Activated naive CD8-positive, alpha-beta T cell treated with anti-CD3 and anti-CD28 coated beads, Interleukin-2, amount 50 U/mL, for 24 hours (primary cell): ENCODE results near the gene LRRFIP1.
"Not testable (repeated sequence)": the region's sequence is repeated elsewhere in the genome, so short reads cannot be mapped to it uniquely, and the experiment has no call there.

Experiments
- ATAC-seq: fragments of 150-1000 bp; cut with Tn5 transposase; one replicate; pipeline ENCODE4 v1.10.0; 2021
- DNase-seq: peaks from one replicate; pipeline ENCODE4 v3.0.0; 2021
- H3K27ac Mint-ChIP-seq: one replicate; pipeline ENCODE4 v1.8.0; 2021; ENCODE audit warnings: mild to moderate bottlenecking, mixed read lengths
- H3K27me3 Mint-ChIP-seq: one replicate; pipeline ENCODE4 v1.8.0; 2021; ENCODE audit warnings: mixed read lengths
- H3K36me3 Mint-ChIP-seq: one replicate; pipeline ENCODE4 v1.8.0; 2021; ENCODE audit warnings: low read depth, mixed read lengths
- H3K4me1 Mint-ChIP-seq: one replicate; pipeline ENCODE4 v1.8.0; 2021; ENCODE audit warnings: mixed read lengths
- H3K4me3 Mint-ChIP-seq: one replicate; pipeline ENCODE4 v1.8.0; 2021; ENCODE audit warnings: mild to moderate bottlenecking, moderate library complexity, mixed read lengths
- H3K9me3 Mint-ChIP-seq: one replicate; pipeline ENCODE4 v1.8.0; 2021; ENCODE audit warnings: mixed read lengths

Gene LRRFIP1

DNA sequence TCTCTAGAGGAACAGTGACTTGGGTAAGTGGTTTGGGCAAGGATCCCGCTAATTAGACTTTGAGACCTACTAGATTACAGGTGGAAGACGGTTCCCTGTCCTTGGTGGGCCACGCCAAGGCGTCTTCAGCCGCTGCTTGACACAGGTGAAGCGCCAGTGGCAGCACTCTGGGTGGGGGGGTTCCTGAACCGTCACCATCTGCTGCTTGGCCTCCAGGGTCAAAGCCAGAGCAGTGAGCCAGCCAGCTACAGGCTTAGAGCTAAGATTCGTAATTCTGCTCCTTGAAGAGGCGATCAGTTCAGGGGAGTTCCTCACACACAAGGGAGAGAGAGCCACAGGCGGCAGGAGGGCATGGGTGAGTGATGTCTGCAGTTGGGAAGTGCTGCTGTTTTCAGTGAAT, 131.8 kb downstream of the LRRFIP1 start:
- H3K36me3 Mint-ChIP-seq, result peaks cover 59% of the 10 kb centered on the region
- peaks cover 3% of the 10 kb centered on the region for H3K4me1 Mint-ChIP-seq
- DNase-seq (no peak), ATAC-seq (no peak)
- H3K4me3 Mint-ChIP-seq, result no peak overlapping the region
- H3K27ac Mint-ChIP-seq, result no peak overlapping the region
- no peaks in the 10 kb centered on the region for H3K9me3 Mint-ChIP-seq
- no peaks in the 10 kb centered on the region for H3K27me3 Mint-ChIP-seq

DNA sequence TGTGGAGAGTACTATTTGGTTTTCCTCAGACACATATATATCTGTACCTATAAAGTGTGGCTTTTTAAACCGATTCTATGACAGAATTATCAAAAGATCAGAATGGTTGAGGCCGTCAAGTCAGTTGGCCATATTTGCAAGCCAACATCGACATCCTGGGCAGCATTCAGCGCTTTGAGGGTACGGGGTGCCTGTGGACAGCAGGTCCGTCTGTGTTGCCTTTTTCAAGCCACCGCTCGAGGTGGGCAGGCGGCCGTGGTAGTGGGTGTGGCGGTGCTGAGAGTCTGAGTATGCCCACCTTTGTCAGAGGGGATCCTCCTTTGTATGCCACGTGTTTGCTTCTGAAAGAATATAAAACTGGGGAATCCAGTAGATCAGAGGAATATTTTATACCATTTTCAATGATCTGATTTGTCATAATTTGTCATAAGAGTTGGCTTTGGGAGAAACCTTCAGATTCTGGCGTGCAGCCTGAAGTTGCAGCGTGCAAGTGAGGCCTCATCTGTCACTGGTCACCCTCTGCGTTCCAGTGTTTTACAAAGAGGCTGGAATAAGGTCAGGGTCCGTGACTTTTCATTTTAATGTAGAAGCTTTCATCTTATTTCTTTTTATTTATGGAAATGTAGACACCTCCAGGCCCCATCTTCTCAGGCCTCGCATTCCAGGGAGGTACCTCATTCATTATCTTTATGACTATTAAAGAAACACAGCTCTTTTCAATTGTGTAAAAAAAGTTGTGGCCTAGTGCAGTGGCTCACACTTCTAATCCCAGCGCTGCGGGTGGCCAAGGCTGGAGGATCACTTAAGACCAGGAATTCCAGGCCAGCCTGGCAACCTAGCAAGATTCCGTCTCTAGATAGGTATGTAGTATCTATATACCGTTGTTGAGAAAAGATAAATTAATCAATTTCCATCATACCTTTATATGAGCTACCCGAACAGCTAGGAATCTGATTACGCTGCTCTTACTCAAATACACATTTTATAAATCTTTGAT, 133.4 kb downstream of the LRRFIP1 start:
- Mint-ChIP-seq H3K27me3 (no peaks in the 10 kb centered on the region), H3K4me3 (no peak overlapping the region), H3K4me1 (peaks cover 3% of the 10 kb centered on the region), H3K36me3 (peaks cover 56% of the 10 kb centered on the region), H3K9me3 (no peaks in the 10 kb centered on the region), H3K27ac (peak overlapping the region; percentile 7)
- no peak for DNase-seq
- no peak for ATAC-seq

DNA sequence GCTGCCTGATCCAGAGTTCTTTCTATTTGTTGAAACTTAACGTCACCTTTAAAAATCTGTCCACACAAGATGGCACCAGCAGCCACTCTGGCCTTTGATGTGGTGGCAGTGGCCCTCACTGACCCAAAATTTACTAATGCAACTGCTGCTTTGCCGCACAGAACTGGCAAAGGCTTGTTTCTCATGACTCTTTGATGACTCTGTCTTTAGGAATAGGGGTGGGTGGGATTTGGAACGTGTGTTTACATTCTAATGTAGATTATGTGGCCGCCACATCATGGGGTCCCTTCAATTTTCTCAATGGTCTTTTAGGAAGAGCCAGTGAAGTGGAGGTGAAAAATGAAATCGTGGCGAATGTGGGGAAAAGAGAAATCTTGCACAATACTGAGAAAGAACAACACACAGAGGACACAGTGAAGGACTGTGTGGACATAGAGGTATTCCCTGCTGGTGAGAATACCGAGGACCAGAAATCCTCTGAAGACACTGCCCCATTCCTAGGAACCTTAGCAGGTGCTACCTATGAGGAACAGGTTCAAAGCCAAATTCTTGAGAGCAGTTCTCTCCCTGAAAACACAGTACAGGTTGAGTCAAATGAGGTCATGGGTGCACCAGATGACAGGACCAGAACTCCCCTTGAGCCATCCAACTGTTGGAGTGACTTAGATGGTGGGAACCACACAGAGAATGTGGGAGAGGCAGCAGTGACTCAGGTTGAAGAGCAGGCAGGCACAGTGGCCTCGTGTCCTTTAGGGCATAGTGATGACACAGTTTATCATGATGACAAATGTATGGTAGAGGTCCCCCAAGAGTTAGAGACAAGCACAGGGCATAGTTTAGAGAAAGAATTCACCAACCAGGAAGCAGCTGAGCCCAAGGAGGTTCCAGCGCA, 135.2 kb downstream of the LRRFIP1 start:
- H3K4me1 Mint-ChIP-seq, DNase-seq, H3K4me3 Mint-ChIP-seq, H3K9me3 Mint-ChIP-seq, H3K27me3 Mint-ChIP-seq: not testable (repeated sequence)
- Mint-ChIP-seq H3K27ac (peak overlapping the region; percentile 29), H3K36me3 (peaks cover 51% of the 10 kb centered on the region)
- peak; percentile 81 for ATAC-seq

DNA sequence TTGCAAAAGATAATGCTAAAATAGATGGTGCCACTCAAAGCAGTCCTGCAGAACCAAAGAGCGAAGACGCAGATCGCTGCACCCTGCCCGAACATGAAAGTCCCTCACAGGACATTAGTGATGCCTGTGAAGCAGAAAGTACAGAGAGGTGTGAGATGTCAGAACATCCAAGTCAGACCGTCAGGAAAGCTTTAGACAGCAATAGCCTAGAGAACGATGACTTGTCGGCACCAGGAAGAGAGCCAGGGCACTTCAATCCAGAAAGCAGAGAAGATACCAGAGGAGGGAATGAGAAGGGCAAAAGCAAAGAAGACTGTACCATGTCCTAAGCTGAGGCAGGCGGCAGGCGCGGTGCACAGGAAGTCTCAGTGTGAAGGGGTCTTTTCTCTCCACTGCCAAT, 136.4 kb downstream of the LRRFIP1 start:
- no peak for DNase-seq
- Mint-ChIP-seq H3K36me3 (peaks cover 56% of the 10 kb centered on the region), H3K9me3 (no peaks in the 10 kb centered on the region), H3K27me3 (no peaks in the 10 kb centered on the region), H3K27ac (no peak overlapping the region), H3K4me1 (peaks cover 3% of the 10 kb centered on the region), H3K4me3 (no peak overlapping the region)
- ATAC-seq, result no peak

DNA sequence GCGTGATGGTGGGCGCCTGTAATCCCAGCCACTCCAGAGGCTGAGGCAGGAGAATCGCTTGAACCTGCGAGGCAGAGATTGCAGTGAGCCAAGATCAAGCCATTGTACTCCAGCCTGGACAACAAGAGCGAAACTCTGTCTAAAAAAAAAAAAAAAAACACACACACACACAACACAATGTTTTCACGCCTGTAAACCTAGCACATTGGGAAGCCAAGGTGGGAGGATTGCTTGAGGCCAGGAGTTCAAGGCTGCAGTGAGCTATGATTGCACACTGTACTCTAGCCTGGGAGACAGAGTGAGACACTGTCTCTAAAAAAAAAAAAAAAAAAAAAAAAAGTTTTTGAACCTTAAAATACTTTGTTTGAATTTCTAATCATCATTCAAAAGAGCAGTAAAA, 137.7 kb downstream of the LRRFIP1 start:
- not testable (repeated sequence) for ATAC-seq, H3K9me3 Mint-ChIP-seq, H3K4me1 Mint-ChIP-seq, H3K27me3 Mint-ChIP-seq, H3K4me3 Mint-ChIP-seq, DNase-seq, H3K27ac Mint-ChIP-seq
- peaks cover 62% of the 10 kb centered on the region for H3K36me3 Mint-ChIP-seq

DNA sequence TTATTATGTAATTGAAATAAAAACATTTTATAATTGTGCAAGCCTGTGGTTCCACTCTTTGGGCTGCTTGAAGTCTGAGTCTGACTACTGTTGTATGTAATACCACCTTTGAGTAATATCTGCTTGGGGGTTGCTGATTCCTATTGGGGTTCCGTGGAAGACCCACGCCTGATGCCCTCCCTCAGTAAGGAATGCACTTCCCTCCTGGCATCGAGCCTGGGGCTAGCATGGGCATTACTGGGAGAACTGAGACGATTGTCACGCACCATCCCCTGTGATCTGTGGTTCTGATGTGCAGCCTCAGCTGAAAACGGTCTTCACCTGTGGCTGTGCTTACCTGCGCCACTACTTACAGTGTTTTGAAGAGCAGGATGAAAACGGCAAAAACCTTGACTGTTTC, 138.5 kb downstream of the LRRFIP1 start:
- Mint-ChIP-seq H3K4me1 (peaks cover 3% of the 10 kb centered on the region), H3K27ac (no peak overlapping the region), H3K27me3 (no peaks in the 10 kb centered on the region), H3K9me3 (no peaks in the 10 kb centered on the region), H3K36me3 (peaks cover 62% of the 10 kb centered on the region), H3K4me3 (no peak overlapping the region)
- no peak for ATAC-seq
- no peak for DNase-seq

GRCh38 chr2:237766340-237766739, 139.0 kb downstream of the LRRFIP1 start:
- Mint-ChIP-seq H3K36me3 (peaks cover 58% of the 10 kb centered on the region), H3K9me3 (no peaks in the 10 kb centered on the region), H3K27ac (no peak overlapping the region), H3K4me3 (no peak overlapping the region), H3K4me1 (peaks cover 3% of the 10 kb centered on the region), H3K27me3 (no peaks in the 10 kb centered on the region)
- ATAC-seq, result no peak
- DNase-seq, result no peak

DNA sequence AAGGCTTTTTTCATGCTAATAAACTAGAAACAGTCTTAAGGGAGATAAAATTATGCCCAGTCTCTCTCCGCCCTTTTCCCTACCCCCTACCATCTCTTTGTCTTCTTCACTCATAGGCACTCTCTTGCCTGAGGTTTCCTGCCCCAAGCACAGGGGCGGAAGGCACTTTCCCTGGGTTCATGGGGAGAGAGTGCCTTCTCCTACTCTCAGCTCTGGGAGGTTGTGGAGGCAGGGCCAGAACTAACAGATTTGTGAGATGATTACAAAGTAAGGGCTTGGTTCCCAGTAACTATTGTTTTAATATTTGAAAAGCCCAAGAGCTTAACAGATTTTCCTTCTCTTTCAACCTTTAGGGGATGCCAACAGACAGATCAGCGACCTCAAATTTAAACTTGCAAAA, 145.1 kb downstream of the LRRFIP1 start:
- DNase-seq (no peak), ATAC-seq (no peak)
- H3K4me1 Mint-ChIP-seq, result no peaks in the 10 kb centered on the region
- peaks cover 65% of the 10 kb centered on the region for H3K36me3 Mint-ChIP-seq
- H3K27ac Mint-ChIP-seq, result peak overlapping the region; percentile 8
- no peak overlapping the region for H3K4me3 Mint-ChIP-seq
- H3K27me3 Mint-ChIP-seq, result no peaks in the 10 kb centered on the region
- no peaks in the 10 kb centered on the region for H3K9me3 Mint-ChIP-seq

- no peaks in the 10 kb centered on the region for H3K27me3 Mint-ChIP-seq
- no peaks in the 10 kb centered on the region for H3K9me3 Mint-ChIP-seq
- DNase-seq (no peak), ATAC-seq (no peak)
- no peak overlapping the region for H3K27ac Mint-ChIP-seq
- no peaks in the 10 kb centered on the region for H3K4me1 Mint-ChIP-seq
- no peak overlapping the region for H3K4me3 Mint-ChIP-seq
- peaks cover 64% of the 10 kb centered on the region for H3K36me3 Mint-ChIP-seq
Observed at GRCh38 chr2:237773826-237774225, 146.4 kb downstream of the LRRFIP1 start.

DNA sequence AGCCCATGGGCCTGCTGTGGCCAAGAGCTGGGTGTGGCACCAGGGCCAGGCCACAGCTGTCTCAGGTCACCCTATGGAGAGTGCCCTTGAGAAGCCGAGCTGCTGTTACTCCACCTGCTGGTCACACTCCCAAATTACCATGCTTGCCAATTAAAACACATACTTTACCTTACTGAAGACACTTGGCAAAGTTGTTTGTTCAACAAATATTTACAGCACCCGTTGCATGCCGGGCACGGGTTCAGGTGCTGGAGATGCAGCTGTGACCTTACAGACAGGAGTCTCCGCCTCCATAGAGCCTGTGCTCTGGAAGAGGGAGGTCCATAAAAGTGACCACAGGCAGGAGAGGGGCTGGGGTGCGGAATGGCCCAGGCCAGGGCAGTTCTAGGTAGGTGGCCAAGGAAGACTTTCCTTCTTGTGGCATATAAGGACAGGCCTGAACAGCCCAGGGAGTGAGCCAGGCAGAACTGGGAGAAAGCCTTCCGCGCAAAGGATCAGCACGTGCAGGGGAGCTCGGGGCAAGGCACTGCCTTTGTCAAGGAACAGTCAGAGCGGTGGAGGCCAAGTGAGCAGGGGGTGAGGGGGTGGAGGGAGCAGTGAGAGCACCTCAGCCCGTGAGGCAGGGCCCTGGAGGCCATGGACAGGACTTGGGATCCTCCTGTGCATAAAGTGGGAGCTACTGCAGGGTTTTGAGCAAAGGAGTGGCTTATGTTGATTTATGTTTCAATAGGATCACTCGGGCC, 147.6 kb downstream of the LRRFIP1 start:
- H3K27me3 Mint-ChIP-seq, result no peaks in the 10 kb centered on the region
- peak; percentile 41 for DNase-seq
- ATAC-seq, result peak; percentile 68
- no peaks in the 10 kb centered on the region for H3K9me3 Mint-ChIP-seq
- no peak overlapping the region for H3K4me3 Mint-ChIP-seq
- peak overlapping the region; percentile 27 for H3K27ac Mint-ChIP-seq
- peaks cover 66% of the 10 kb centered on the region for H3K36me3 Mint-ChIP-seq
- H3K4me1 Mint-ChIP-seq, result no peaks in the 10 kb centered on the region

- no peaks in the 10 kb centered on the region for H3K27me3 Mint-ChIP-seq
- ATAC-seq (no peak), DNase-seq (no peak)
- H3K9me3 Mint-ChIP-seq, result peaks cover 3% of the 10 kb centered on the region
- H3K4me3 Mint-ChIP-seq, result no peak overlapping the region
- H3K36me3 Mint-ChIP-seq, result peaks cover 78% of the 10 kb centered on the region
- no peaks in the 10 kb centered on the region for H3K4me1 Mint-ChIP-seq
- H3K27ac Mint-ChIP-seq, result no peak overlapping the region
Observed at GRCh38 chr2:237779521-237779920, 152.1 kb downstream of the LRRFIP1 start.

DNA sequence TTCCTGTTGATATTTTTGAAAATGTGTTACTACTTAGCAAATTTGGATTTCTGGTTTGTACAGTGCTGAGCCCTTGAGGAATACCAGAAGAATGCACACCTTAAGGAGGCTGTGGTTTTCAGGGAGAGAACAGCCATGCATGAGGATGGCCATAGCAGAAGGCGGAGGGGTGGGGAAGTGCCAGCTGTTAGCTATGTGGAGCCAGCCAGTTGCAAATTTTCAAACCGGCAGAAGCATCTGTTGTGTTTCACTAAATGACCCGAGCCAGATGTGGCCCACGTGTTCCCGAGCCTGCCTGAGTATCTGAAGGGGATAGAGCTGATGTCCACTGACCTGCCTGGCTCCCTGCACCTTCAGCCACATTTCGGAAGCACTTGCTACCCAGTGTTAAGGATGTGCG, 154.8 kb downstream of the LRRFIP1 start:
- peaks cover 7% of the 10 kb centered on the region for H3K9me3 Mint-ChIP-seq
- no peak overlapping the region for H3K4me3 Mint-ChIP-seq
- peaks cover 82% of the 10 kb centered on the region for H3K36me3 Mint-ChIP-seq
- no peak overlapping the region for H3K27ac Mint-ChIP-seq
- no peaks in the 10 kb centered on the region for H3K27me3 Mint-ChIP-seq
- ATAC-seq, result no peak
- no peaks in the 10 kb centered on the region for H3K4me1 Mint-ChIP-seq
- no peak for DNase-seq

DNA sequence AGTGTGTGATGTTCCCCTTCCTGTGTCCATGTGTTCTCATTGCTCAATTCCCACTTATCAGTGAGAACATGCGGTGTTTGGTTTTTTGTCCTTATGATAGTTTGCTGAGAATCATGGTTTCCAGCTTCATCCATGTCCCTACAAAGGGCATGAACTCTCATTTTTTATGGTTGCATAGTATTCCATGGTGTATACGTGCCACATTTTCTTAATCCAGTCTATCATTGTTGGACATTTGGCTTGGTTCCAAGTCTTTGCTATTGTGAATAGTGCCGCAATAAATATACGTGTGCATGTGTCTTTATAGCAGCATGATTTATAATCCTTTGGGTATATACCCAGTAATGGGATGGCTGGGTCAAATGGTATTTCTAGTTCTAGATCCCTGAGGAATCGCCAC, 156.3 kb downstream of the LRRFIP1 start:
- not testable (repeated sequence) for H3K27me3 Mint-ChIP-seq, H3K27ac Mint-ChIP-seq, ATAC-seq, H3K9me3 Mint-ChIP-seq, DNase-seq, H3K4me1 Mint-ChIP-seq, H3K4me3 Mint-ChIP-seq
- H3K36me3 Mint-ChIP-seq, result peaks cover 79% of the 10 kb centered on the region

DNA sequence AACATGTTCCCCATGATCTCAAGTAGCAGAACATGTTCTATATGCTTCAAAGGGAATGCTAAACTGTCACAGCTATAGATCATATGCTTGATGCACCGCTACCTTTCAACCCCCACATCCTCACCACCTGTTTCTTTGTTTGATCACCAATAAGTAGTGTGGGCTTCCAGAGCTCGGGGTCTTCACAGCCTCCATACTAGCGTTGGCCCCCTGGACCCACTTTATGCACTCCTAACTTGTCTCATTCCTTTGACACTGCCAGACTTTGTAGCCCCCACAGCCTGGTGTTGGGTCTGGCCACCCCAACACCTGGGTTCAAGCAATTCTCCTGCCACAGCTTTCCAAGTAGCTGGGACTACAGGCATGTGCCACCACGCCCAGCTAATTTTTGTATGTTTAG, 159.5 kb downstream of the LRRFIP1 start:
- H3K27me3 Mint-ChIP-seq, result no peaks in the 10 kb centered on the region
- H3K4me1 Mint-ChIP-seq, result no peaks in the 10 kb centered on the region
- no peak for DNase-seq
- H3K4me3 Mint-ChIP-seq, result no peak overlapping the region
- peaks cover 7% of the 10 kb centered on the region for H3K9me3 Mint-ChIP-seq
- H3K36me3 Mint-ChIP-seq, result peaks cover 50% of the 10 kb centered on the region
- H3K27ac Mint-ChIP-seq, result no peak overlapping the region
- no peak for ATAC-seq
